NAMALWA (cell line): ENCODE measurements around the gene PEBP1.

Experiments
- DNase-seq: peaks from one replicate; pipeline ENCODE4 v3.0.0-alpha.2; 2015; ENCODE audit warnings: low spot score

Gene PEBP1

GRCh38 chr12:118193958-118194357, 58.0 kb downstream of the PEBP1 start:
- DNase-seq: no peak
